ENCODE results near the gene TMEM63A.

- peak; percentile 75 for TF ChIP-seq CTCF (IDR thresholded peaks at IDR 0.05; ENCODE audit: low read depth, low read length, poor library complexity, severe bottlenecking)
- TF ChIP-seq EZH2phosphoT487 (IDR thresholded peaks at IDR 0.05; ENCODE audit: borderline replicate concordance, low read length), result no peak
Measured at GRCh38 chr1:225877580-225877979, 4.6 kb downstream of the TMEM63A start.

Data from DOHH2 (cell line).